IPS-15b (cell line): ENCODE data around the gene NONO.
"Not testable (repeated sequence)": the region's sequence is repeated elsewhere in the genome, so short reads cannot be mapped to it uniquely, and the experiment has no call there.

ENCODE experiments used
- H3K27me3 ChIP-seq: one replicate; pipeline ENCODE4 v1.6.1; 2013; ENCODE audit warnings: low read length; ENCODE audit not compliant: control insufficient read depth, insufficient read depth
- H3K36me3 ChIP-seq: one replicate; pipeline ENCODE4 v1.6.1; 2013; ENCODE audit warnings: low read length; ENCODE audit not compliant: control insufficient read depth, insufficient read depth
- H3K4me1 ChIP-seq: one replicate; pipeline ENCODE4 v1.6.1; 2013; ENCODE audit warnings: mild to moderate bottlenecking, low read length; ENCODE audit not compliant: control insufficient read depth, insufficient read depth
- H3K4me3 ChIP-seq: one replicate; pipeline ENCODE4 v1.5.1; 2013; ENCODE audit warnings: low read depth, low read length
- H3K9ac ChIP-seq: one replicate; pipeline ENCODE4 v1.6.1; 2013; ENCODE audit warnings: low read depth, mild to moderate bottlenecking, low read length
- H3K9me3 ChIP-seq: one replicate; pipeline ENCODE4 v1.6.1; 2013; ENCODE audit warnings: mild to moderate bottlenecking, low read length; ENCODE audit not compliant: control insufficient read depth, insufficient read depth

Gene NONO

DNA sequence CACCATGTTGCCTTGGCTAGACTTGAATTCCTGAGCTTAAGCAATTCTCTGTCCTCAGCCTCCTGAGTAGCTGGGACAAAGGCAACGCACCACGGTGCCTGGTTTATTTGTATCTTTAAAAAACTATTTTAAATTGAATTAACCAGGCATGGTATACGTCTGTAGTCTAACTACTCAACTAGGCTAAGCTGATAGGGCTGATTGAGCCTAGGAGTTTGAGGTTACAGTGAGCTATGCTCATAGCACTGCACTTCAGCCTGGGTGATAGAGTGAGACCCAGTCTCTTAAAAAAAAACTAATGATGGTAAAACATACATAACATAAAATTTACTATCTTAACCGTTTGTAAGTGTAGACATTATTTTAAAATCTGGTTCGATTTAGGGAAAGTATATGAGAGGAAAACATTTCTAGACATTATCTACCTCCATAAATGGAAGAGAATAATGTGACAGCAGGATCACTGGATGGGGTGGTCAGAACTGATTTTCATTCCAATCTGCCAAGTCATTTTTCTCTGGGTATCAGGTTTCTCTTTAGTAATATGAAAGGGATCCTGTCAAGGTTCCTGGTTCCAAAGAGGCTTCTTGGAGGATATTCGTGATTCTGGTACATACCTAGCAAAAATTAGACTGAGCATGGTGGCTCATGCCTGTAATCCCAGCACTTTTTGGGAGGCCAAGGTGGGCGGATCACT lies 9.4 kb downstream of the NONO start:
- no peaks in the 10 kb centered on the region for H3K4me1 ChIP-seq
- H3K9ac ChIP-seq = no peak overlapping the region
- no peaks in the 10 kb centered on the region for H3K27me3 ChIP-seq
- no peak overlapping the region for H3K4me3 ChIP-seq
- H3K9me3 ChIP-seq = no peaks in the 10 kb centered on the region
- H3K36me3 ChIP-seq = peaks cover 41% of the 10 kb centered on the region

- Histone ChIP-seq H3K27me3 (no peaks in the 10 kb centered on the region), H3K36me3 (peaks cover 42% of the 10 kb centered on the region), H3K4me3 (no peak overlapping the region), H3K4me1 (peaks cover 2% of the 10 kb centered on the region), H3K9ac (no peak overlapping the region), H3K9me3 (peaks cover 4% of the 10 kb centered on the region)
Observed at GRCh38 chrX:71296806-71297205, 13.4 kb downstream of the NONO start.

- Histone ChIP-seq H3K4me3 (no peak overlapping the region), H3K27me3 (no peaks in the 10 kb centered on the region), H3K9ac (no peak overlapping the region), H3K4me1 (peaks cover 2% of the 10 kb centered on the region), H3K9me3 (peaks cover 5% of the 10 kb centered on the region), H3K36me3 (peaks cover 48% of the 10 kb centered on the region)
Observed at GRCh38 chrX:71298119-71298518, 14.7 kb downstream of the NONO start.

DNA sequence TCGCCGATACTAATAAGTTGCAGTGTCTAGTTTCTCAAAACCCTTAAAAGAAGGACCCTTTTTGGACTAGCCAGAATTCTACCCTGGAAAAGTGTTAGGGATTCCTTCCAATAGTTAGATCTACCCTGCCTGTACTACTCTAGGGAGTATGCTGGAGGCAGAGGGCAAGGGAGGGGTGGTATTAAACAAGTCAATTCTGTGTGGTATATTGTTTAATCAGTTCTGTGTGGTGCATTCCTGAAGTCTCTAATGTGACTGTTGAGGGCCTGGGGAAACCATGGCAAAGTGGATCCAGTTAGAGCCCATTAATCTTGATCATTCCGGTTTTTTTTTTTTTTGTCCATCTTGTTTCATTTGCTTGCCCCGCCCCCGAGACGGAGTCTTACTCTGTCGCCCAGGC lies 16.6 kb downstream of the NONO start:
- H3K4me3 ChIP-seq, H3K9me3 ChIP-seq, H3K9ac ChIP-seq, H3K27me3 ChIP-seq, H3K4me1 ChIP-seq: not testable (repeated sequence)
- peaks cover 39% of the 10 kb centered on the region for H3K36me3 ChIP-seq

DNA sequence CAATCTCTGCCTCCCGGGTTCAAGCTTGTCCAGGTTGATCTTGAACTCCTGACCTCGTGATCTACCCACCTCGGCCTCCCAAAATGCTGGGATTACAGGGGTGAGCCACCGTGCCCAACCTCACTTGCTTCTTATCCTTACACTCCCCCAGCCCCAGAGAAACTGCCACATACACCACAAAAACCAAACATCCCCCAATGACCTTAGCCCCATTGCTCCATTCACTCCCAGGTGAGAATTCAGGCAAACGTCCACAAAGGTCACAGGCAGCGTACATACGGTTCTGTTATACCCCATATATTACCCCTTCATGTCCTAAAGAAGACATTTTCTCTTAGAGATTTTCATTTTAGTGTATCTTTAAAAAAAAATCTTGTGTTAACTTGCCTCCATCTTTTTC lies 17.1 kb downstream of the NONO start:
- peaks cover 39% of the 10 kb centered on the region for H3K36me3 ChIP-seq
- H3K27me3 ChIP-seq, H3K9ac ChIP-seq, H3K4me3 ChIP-seq, H3K4me1 ChIP-seq, H3K9me3 ChIP-seq: not testable (repeated sequence)

DNA sequence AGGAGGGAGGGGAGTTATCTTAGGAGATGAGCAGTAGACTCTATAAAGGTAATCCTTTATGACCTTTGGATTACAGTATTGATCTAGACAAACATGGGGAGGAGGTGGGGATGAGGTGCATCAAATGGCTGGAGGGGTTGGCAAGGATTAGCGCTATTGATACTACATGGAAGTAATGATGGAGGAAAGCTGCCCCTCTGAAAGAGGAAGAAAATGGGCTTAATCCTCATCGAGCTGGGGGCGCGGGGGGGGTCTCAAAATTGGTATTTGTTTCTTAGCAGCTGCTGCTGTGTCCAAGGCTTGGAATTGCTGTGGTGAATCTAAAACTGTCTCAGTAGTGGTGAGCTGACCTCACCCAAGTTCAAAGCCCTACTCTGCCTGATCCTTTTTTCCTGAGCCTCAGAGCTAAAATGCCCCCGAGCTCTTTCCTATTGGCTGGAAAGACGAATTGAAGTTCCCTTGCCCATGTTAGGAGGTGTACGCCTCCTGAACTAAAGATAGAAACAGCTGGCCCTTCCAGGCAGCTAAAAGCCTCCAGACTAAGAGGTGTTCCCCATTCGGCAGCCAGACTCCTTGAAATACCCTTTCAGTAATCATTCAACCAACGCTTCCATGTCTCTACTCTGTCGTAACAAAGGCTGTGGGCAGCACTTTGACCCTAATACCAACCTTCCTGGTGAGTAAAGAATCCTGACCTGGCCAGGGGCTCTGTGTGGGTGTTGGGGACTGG lies 17.9 kb downstream of the NONO start, which contains the start of gene ITGB1BP2:
Gene ITGB1BP2, plus strand, starts transcription at position 556 of the 730 bp plus-strand sequence. Its CDS starts 57 bp downstream, at position 613.
- Histone ChIP-seq H3K36me3 (peaks cover 34% of the 10 kb centered on the region), H3K9me3 (peaks cover 5% of the 10 kb centered on the region), H3K4me1 (peaks cover 2% of the 10 kb centered on the region), H3K4me3 (no peak within 1 kb of the TSS), H3K27me3 (no peaks in the 10 kb centered on the region), H3K9ac (no peak within 1 kb of the TSS)

DNA sequence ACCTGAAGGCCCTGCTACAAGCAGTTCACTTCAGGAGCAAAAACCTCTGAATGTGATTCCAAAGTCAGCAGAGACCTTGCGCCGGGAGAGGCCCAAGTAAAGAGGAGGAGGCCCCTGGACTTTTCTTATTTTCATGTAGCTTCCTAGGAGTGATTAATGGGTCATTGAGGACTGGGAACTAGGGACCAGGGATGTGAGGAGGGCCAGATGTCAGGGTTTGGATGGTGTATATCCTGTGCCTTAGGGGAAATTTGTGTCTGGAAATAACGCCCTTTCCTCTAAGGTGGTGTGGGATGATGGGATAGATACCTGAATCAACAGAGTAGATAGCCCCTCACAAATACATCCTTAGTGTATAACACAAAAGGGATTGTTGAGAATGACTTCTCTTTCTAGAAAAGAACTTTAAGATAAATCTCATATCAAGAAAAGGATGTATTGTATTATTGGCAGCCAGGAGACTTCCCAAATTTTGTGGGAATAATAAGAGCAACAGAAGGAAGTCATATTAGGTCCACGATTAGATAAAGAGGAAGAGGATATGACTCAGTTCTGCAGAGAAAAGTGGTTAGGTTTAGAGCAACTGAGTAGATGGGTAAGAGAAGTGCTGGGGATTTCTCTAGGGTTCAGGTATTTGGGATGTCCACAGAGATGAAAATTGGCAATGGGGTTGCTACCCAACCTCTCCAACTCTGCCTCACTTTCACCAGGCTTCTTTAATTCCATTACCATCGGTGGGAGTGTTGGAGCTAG lies 19.2 kb downstream of the NONO start:
- H3K9me3 ChIP-seq = peaks cover 5% of the 10 kb centered on the region
- H3K36me3 ChIP-seq = peaks cover 23% of the 10 kb centered on the region
- no peak overlapping the region for H3K9ac ChIP-seq
- no peak overlapping the region for H3K4me3 ChIP-seq
- H3K27me3 ChIP-seq = no peaks in the 10 kb centered on the region
- peaks cover 2% of the 10 kb centered on the region for H3K4me1 ChIP-seq

DNA sequence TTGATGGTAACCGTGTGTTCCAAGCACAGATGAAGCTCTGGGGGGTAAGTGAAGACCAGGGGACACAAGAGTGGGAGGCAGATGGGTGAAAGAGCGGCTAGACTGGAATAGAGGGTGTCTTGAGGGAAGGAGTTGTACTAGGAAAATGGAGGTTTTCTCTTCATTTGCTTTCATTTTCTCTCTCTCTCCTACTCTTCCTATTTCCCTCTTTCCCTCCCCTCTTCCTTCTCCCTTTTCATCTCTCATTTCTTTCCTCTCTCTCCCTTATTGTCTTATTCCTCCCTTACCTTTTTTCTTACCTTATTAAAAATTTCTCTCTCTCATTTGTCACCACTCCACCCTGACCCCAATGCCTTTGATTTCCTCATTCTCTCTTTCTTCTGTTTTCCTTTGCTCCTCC lies 21.1 kb downstream of the NONO start:
- Histone ChIP-seq H3K4me1 (peaks cover 2% of the 10 kb centered on the region), H3K9ac (no peak overlapping the region), H3K36me3 (peaks cover 16% of the 10 kb centered on the region), H3K4me3 (no peak overlapping the region), H3K9me3 (peaks cover 5% of the 10 kb centered on the region), H3K27me3 (no peaks in the 10 kb centered on the region)

GRCh38 chrX:71315917-71316316 lies 32.5 kb downstream of the NONO start:
- no peaks in the 10 kb centered on the region for H3K27me3 ChIP-seq
- H3K4me1 ChIP-seq = no peaks in the 10 kb centered on the region
- no peaks in the 10 kb centered on the region for H3K9me3 ChIP-seq
- no peak overlapping the region for H3K9ac ChIP-seq
- no peaks in the 10 kb centered on the region for H3K36me3 ChIP-seq
- H3K4me3 ChIP-seq = no peak overlapping the region

DNA sequence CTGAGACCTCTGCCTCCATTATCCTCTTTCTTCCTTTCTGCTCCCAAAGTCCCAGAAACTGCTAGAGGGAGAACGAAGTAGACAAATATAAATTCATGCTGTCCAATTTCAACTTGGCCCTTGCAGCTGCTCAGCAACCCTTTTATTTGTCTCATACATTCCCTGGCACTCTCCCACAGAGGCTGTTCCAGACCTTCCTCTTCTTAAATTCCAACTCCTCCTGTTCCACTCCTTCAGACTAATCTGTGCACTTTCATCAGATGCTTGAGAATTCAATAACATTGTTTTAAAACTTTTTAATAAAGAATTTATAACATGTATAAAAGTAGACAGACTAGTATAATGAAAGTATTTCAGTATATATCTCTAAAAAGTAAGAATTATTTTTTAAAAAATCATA lies 33.5 kb downstream of the NONO start:
- H3K9ac ChIP-seq, H3K27me3 ChIP-seq, H3K9me3 ChIP-seq, H3K4me3 ChIP-seq, H3K36me3 ChIP-seq, H3K4me1 ChIP-seq: not testable (repeated sequence)

DNA sequence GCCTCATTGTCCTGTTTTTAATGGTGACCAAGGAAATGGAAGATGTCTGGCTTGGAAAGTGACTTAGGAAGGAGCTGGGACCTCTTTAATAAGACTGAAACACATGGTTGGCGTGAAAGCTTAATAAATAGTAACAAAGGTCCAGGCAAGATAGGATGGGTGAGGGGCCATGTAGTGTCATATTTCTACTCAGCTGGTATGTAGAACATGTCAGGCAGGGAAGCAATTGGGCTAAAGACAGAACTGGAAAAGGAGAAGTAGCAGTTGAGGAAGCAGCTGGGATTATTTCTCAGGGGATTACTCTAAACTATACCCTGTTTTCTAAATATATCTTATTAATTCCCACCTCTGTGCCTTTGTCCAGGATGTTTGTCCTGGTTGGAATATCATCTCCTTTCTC lies 36.7 kb downstream of the NONO start:
- Histone ChIP-seq H3K36me3 (no peaks in the 10 kb centered on the region), H3K9me3 (no peaks in the 10 kb centered on the region), H3K4me1 (no peaks in the 10 kb centered on the region), H3K27me3 (no peaks in the 10 kb centered on the region), H3K4me3 (no peak overlapping the region), H3K9ac (no peak overlapping the region)

DNA sequence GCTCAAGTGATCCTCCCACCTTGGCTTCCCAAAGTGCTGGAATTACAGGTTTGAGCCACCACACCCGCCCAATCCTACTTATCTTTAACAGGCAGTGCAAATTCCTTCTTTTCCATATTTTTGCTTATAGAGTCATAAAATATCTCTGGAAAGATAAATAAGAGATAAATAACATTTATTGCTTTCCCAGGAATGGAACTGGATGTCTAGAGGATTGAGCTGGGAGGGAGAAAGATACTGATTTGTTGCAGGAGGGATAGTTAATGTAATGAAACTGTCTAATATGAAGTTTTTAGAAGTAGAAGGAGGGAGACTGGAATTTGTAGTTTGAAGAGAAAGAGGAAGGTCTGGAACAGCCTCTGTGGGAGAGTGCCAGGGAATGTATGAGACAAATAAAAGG lies 38.3 kb downstream of the NONO start:
- Histone ChIP-seq H3K36me3 (no peaks in the 10 kb centered on the region), H3K9ac (no peak overlapping the region), H3K4me1 (no peaks in the 10 kb centered on the region), H3K4me3 (no peak overlapping the region), H3K9me3 (peaks cover 5% of the 10 kb centered on the region), H3K27me3 (no peaks in the 10 kb centered on the region)
